Measurements from ENCODE around the gene PALD1. TPM values are rescaled to one million over a fixed set of nuclear protein-coding genes. Genes with fewer than 3 reads are reported as not detected.

Gene PALD1
- total RNA-seq, 1 experiment from 2014 or later, result 33.1 TPM

- H3K9ac ChIP-seq (ENCODE audit: low read length), result no peak overlapping the region
- intact Hi-C loops (cut with micrococcal nuclease), result no loop called here
- ChIA-PET RAD21 (ENCODE audit: low non-redundant PET in 1 of 2, low total read pairs in 2 of 2, uncharacterized antibody in 2 of 2, unreplicated experiment in 2 of 2) (no interaction called here), POLR2A (no interaction called here), CTCF (no interaction called here)
- no peaks in the 10 kb centered on the region for H3K27me3 ChIP-seq (ENCODE audit: insufficient read depth, low read length)
- no peak overlapping the region for H3K27ac ChIP-seq (ENCODE audit: low read depth, low read length)
- H2AFZ ChIP-seq (ENCODE audit: low read depth, low read length, poor library complexity, severe bottlenecking), result no peak overlapping the region
- no peaks in the 10 kb centered on the region for H3K9me3 ChIP-seq (ENCODE audit: control insufficient read depth in 1 of 2, insufficient read depth in 1 of 2, low read depth in 1 of 2, low read length in 2 of 2)
- H3K9me2 ChIP-seq (ENCODE audit: insufficient read depth), result no peaks in the 10 kb centered on the region
- ATAC-seq (no peak), DNase-seq (ENCODE audit: low read depth, low spot score) (no peak)
- BruUV-seq (replicated peaks), result no TSS peak
- H3K79me2 ChIP-seq (ENCODE audit: insufficient read depth, low read length), result no peaks in the 10 kb centered on the region
- no peak for TF ChIP-seq SIN3A (IDR thresholded peaks at IDR 0.05; ENCODE audit: low read depth)
- no peak for TF ChIP-seq FOSL1 (IDR thresholded peaks at IDR 0.05; ENCODE audit: low read depth)
- no peak for TF ChIP-seq ELF1 (IDR thresholded peaks at IDR 0.05; ENCODE audit: borderline replicate concordance, low read depth)
- TF ChIP-seq TCF7L2 (IDR thresholded peaks at IDR 0.05; ENCODE audit: borderline replicate concordance, extremely low read depth, insufficient read depth, insufficient read length), result no peak
- no peak for TF ChIP-seq EGR1 (IDR thresholded peaks at IDR 0.05; ENCODE audit: low read depth)
- no peak for TF ChIP-seq EZH2 (IDR thresholded peaks at IDR 0.05)
- H3K4me1 ChIP-seq (ENCODE audit: control insufficient read depth in 1 of 2, insufficient read depth in 2 of 2, low read length in 2 of 2), result peaks cover 3 to 11% of the 10 kb centered on the region in 2 experiments; a peak in 2 of 4 replicates
- H4K20me1 ChIP-seq (ENCODE audit: insufficient read depth), result no peaks in the 10 kb centered on the region
- H3K36me3 ChIP-seq (ENCODE audit: control insufficient read depth in 1 of 2, insufficient read depth in 2 of 2, low read length in 2 of 2), result peaks cover 16 to 19% of the 10 kb centered on the region in 2 experiments; a peak in 3 of 4 replicates
- no peak overlapping the region for H3K4me2 ChIP-seq (ENCODE audit: low read length)
- H3K4me3 ChIP-seq (replicated peaks in 1 of 2; ENCODE audit: low read depth in 1 of 2, low read length in 2 of 2), result no peak overlapping the region
Measured at GRCh38 chr10:70534281-70534680, 55.7 kb downstream of the PALD1 start.

- no peaks in the 10 kb centered on the region for H3K79me2 ChIP-seq (ENCODE audit: insufficient read depth, low read length)
- H3K27me3 ChIP-seq (ENCODE audit: insufficient read depth, low read length), result no peaks in the 10 kb centered on the region
- no peaks in the 10 kb centered on the region for H3K9me3 ChIP-seq (ENCODE audit: control insufficient read depth in 1 of 2, insufficient read depth in 1 of 2, low read depth in 1 of 2, low read length in 2 of 2)
- no peaks in the 10 kb centered on the region for H3K9me2 ChIP-seq (ENCODE audit: insufficient read depth)
- no peak for DNase-seq (ENCODE audit: low read depth, low spot score)
- no TSS peak for BruUV-seq (replicated peaks)
- no peak overlapping the region for H3K4me3 ChIP-seq (replicated peaks in 1 of 2; ENCODE audit: low read depth in 1 of 2, low read length in 2 of 2)
- H3K27ac ChIP-seq (ENCODE audit: low read depth, low read length), result no peak overlapping the region
- peaks cover 3 to 11% of the 10 kb centered on the region in 2 experiments; a peak in 2 of 4 replicates for H3K4me1 ChIP-seq (ENCODE audit: control insufficient read depth in 1 of 2, insufficient read depth in 2 of 2, low read length in 2 of 2)
- H3K9ac ChIP-seq (ENCODE audit: low read length), result no peak overlapping the region
- ChIA-PET CTCF (no interaction called here), POLR2A (no interaction called here), RAD21 (ENCODE audit: low non-redundant PET in 1 of 2, low total read pairs in 2 of 2, uncharacterized antibody in 2 of 2, unreplicated experiment in 2 of 2) (no interaction called here)
- H4K20me1 ChIP-seq (ENCODE audit: insufficient read depth), result no peaks in the 10 kb centered on the region
- TF ChIP-seq JUND (IDR thresholded peaks at IDR 0.05) (no peak), ZFX (IDR thresholded peaks at IDR 0.05) (no peak), CEBPB (IDR thresholded peaks at IDR 0.05; ENCODE audit: low read depth) (no peak), EZH2phosphoT487 (IDR thresholded peaks at IDR 0.05; ENCODE audit: borderline replicate concordance) (no peak), RAD21 (IDR thresholded peaks at IDR 0.05; ENCODE audit: low read depth) (no peak), ZNF274 (IDR thresholded peaks at IDR 0.05; ENCODE audit: low read depth, low read length) (no peak), REST (IDR thresholded peaks at IDR 0.05; ENCODE audit: low read depth) (no peak), CTCF (IDR thresholded peaks at IDR 0.05 in 2 of 3, conservative IDR thresholded peaks at IDR 0.05 in 1 of 3; ENCODE audit: borderline replicate concordance in 1 of 3, insufficient read depth in 1 of 3, low read depth in 2 of 3, low read length in 2 of 3) (no peak), YY1 (IDR thresholded peaks at IDR 0.05; ENCODE audit: extremely low read depth, insufficient replicate concordance, low read depth, low read length) (no peak), SRF (IDR thresholded peaks at IDR 0.05; ENCODE audit: low read depth) (no peak)
- H3K4me2 ChIP-seq (ENCODE audit: low read length), result no peak overlapping the region
- no peak for ATAC-seq
- H3K36me3 ChIP-seq (ENCODE audit: control insufficient read depth in 1 of 2, insufficient read depth in 2 of 2, low read length in 2 of 2), result peaks cover 11 to 15% of the 10 kb centered on the region in 2 experiments; a peak in 3 of 4 replicates
- H2AFZ ChIP-seq (ENCODE audit: low read depth, low read length, poor library complexity, severe bottlenecking), result no peak overlapping the region
- intact Hi-C loops (cut with micrococcal nuclease), result loop anchor here (5.0 kb wide), 2 partner anchors 58 to 313 kb away; partner anchors contain the start of gene PALD1
Measured at GRCh38 chr10:70535001-70535400, 56.4 kb downstream of the PALD1 start.

Measured in HCT116 (cell line).